ENCODE data around the gene HIRA. TPM values are rescaled to one million over a fixed set of nuclear protein-coding genes. Genes with fewer than 3 reads are reported as not detected.

The HIRA gene
- total RNA-seq, 1 donor from 2014 or later: 32.7 TPM

DNA sequence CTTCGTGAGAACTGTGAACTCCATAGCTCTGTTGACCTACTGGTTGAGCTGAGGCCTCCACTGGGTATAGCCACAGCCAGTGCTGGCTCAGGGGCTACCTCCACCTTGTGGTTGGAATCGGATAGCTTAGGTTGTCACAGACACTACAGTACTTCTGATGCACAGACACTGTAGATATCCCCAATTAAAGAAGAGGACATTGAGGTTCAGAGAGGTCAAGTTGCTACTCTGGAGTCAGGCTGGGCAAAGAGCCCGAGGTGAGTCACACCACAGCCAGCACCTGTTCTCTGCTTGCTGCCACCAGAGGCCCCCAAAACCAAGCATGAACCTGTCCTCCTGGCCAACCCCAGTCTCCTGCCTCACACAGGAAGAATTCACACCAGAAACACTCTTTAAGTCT is 42.0 kb upstream of the HIRA start:
- no peak for ATAC-seq (ENCODE audit: low read depth)
- ChIA-PET CTCF (interaction anchor here (1.3 to 1.4 kb wide), 2 partner anchors 156 kb away, joined by 6 to 7 read pairs; no protein-coding TSS in a partner anchor), POLR2A (no interaction called here)
- no peak for DNase-seq
- intact Hi-C loops (cut with micrococcal nuclease): no loop called here
- no peak overlapping the region for H3K27ac Mint-ChIP-seq
- H3K9me3 Mint-ChIP-seq: no peaks in the 10 kb centered on the region
- TF ChIP-seq, protein P1, sequence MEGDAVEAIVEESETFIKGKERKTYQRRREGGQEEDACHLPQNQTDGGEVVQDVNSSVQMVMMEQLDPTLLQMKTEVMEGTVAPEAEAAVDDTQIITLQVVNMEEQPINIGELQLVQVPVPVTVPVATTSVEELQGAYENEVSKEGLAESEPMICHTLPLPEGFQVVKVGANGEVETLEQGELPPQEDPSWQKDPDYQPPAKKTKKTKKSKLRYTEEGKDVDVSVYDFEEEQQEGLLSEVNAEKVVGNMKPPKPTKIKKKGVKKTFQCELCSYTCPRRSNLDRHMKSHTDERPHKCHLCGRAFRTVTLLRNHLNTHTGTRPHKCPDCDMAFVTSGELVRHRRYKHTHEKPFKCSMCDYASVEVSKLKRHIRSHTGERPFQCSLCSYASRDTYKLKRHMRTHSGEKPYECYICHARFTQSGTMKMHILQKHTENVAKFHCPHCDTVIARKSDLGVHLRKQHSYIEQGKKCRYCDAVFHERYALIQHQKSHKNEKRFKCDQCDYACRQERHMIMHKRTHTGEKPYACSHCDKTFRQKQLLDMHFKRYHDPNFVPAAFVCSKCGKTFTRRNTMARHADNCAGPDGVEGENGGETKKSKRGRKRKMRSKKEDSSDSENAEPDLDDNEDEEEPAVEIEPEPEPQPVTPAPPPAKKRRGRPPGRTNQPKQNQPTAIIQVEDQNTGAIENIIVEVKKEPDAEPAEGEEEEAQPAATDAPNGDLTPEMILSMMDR (IDR thresholded peaks at IDR 0.05): no peak
- H3K4me1 Mint-ChIP-seq: peaks cover 18% of the 10 kb centered on the region
- H3K4me3 Mint-ChIP-seq: no peak overlapping the region
- H3K36me3 Mint-ChIP-seq (ENCODE audit: low read depth): peaks cover 69% of the 10 kb centered on the region
- H3K27me3 Mint-ChIP-seq: no peaks in the 10 kb centered on the region

- TF ChIP-seq, protein P1 (IDR thresholded peaks at IDR 0.05): no peak
- DNase-seq (no peak), ATAC-seq (ENCODE audit: low read depth) (no peak)
- ChIA-PET POLR2A (no interaction called here), CTCF (interaction anchor here (0.7 to 1.3 kb wide), 2 partner anchors 157 to 292 kb away, joined by 3 to 6 read pairs; no protein-coding TSS in a partner anchor)
- no peak overlapping the region for H3K4me3 Mint-ChIP-seq
- no peaks in the 10 kb centered on the region for H3K9me3 Mint-ChIP-seq
- H3K4me1 Mint-ChIP-seq: peaks cover 7% of the 10 kb centered on the region
- H3K36me3 Mint-ChIP-seq (ENCODE audit: low read depth): peaks cover 81% of the 10 kb centered on the region
- no peak overlapping the region for H3K27ac Mint-ChIP-seq
- no peaks in the 10 kb centered on the region for H3K27me3 Mint-ChIP-seq
- intact Hi-C loops (cut with micrococcal nuclease): no loop called here
Observed at GRCh38 chr22:19472233-19472632, 40.7 kb upstream of the HIRA start.

DNA sequence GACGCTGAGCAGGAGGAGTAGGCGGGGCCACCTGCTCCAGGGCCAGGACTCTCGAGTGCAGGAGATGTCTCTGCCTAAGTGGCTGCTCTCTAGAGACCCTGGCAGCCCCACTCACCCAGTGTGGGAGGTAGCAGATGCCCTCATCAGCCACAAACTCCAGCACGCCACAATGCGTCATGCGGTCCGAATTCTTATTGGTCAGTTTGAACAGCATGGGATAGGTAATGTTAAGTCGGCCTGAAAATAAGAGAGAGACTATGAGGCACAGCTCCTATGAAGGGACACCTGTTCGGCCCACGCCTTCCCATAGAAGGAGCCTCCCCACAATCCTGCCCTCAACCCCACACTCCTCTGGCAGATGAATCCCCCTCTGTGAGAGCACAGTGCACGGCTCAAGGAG is 40.0 kb upstream of the HIRA start:
- Mint-ChIP-seq H3K4me3 (no peak overlapping the region), H3K36me3 (ENCODE audit: low read depth) (peaks cover 87% of the 10 kb centered on the region), H3K9me3 (no peaks in the 10 kb centered on the region), H3K27me3 (no peaks in the 10 kb centered on the region), H3K4me1 (peaks cover 3% of the 10 kb centered on the region), H3K27ac (no peak overlapping the region)
- POLR2A ChIA-PET: no interaction called here
- DNase-seq: no peak
- no peak for ATAC-seq (ENCODE audit: low read depth)
- intact Hi-C loops (cut with micrococcal nuclease): no loop called here
- CTCF ChIA-PET: no interaction called here
- TF ChIP-seq, protein P1 (IDR thresholded peaks at IDR 0.05): no peak

- TF ChIP-seq, protein P1 (IDR thresholded peaks at IDR 0.05): no peak
- Mint-ChIP-seq H3K4me3 (no peak overlapping the region), H3K27me3 (no peaks in the 10 kb centered on the region), H3K27ac (no peak overlapping the region), H3K4me1 (no peaks in the 10 kb centered on the region), H3K36me3 (ENCODE audit: low read depth) (peaks cover 91% of the 10 kb centered on the region), H3K9me3 (no peaks in the 10 kb centered on the region)
- DNase-seq: no peak
- ChIA-PET CTCF (no interaction called here), POLR2A (no interaction called here)
- ATAC-seq (ENCODE audit: low read depth): no peak
- intact Hi-C loops (cut with micrococcal nuclease): no loop called here
Observed at GRCh38 chr22:19470010-19470409, 38.5 kb upstream of the HIRA start.

DNA sequence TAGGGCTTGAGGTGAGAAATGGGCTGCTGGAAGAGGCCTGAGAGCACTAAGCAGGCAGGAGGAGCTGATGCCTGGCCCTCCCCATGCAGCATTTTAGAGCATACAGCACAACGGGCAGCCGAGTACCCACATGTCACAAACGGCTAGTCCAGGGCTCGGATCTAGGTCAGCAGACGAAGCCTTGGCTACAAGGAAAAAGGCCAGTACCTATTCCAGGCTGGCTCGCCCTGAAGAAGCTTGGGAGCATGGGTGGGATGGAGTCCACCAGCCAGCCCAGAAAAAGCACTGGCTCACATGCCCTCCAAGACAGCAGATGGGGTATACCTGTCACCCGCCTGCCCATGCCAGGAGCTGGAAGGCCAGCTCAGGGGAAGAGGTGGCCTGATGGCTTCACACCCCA is 37.9 kb upstream of the HIRA start:
- H3K4me1 Mint-ChIP-seq: no peaks in the 10 kb centered on the region
- H3K9me3 Mint-ChIP-seq: no peaks in the 10 kb centered on the region
- DNase-seq (no peak), ATAC-seq (ENCODE audit: low read depth) (no peak)
- intact Hi-C loops (cut with micrococcal nuclease): no loop called here
- H3K4me3 Mint-ChIP-seq: no peak overlapping the region
- ChIA-PET POLR2A (no interaction called here), CTCF (no interaction called here)
- H3K36me3 Mint-ChIP-seq (ENCODE audit: low read depth): peaks cover 93% of the 10 kb centered on the region
- TF ChIP-seq, protein P1 (IDR thresholded peaks at IDR 0.05): no peak
- H3K27me3 Mint-ChIP-seq: no peaks in the 10 kb centered on the region
- no peak overlapping the region for H3K27ac Mint-ChIP-seq

Data from activated B cell treated with CpG ODN at 0.5 μM for 24 hours (primary cell).